Ishikawa (cell line): Measurements from ENCODE around the gene G3BP2.

Experiments used
- CEBPB ChIP-seq: IDR thresholded peaks from 2 replicates; pipeline ENCODE4 v1.6.1; 2012
- CREB1 ChIP-seq: IDR thresholded peaks from 2 replicates; pipeline ENCODE4 v1.6.1; 2012; ENCODE audit warnings: low read depth
- EGR1 ChIP-seq: IDR thresholded peaks from 2 replicates; pipeline ENCODE4 v1.6.1; 2012
- EP300 ChIP-seq: IDR thresholded peaks from 2 replicates; pipeline ENCODE4 v1.6.1; 2012; ENCODE audit warnings: borderline replicate concordance
- FOXM1 ChIP-seq: IDR thresholded peaks from 2 replicates; pipeline ENCODE4 v1.6.1; 2012; ENCODE audit warnings: low read depth, borderline replicate concordance
- MAX ChIP-seq: IDR thresholded peaks from 2 replicates; pipeline ENCODE4 v1.6.1; 2012
- NFIC ChIP-seq: IDR thresholded peaks from 2 replicates; pipeline ENCODE4 v1.6.1; 2012
- RAD21 ChIP-seq: IDR thresholded peaks from 2 replicates; pipeline ENCODE4 v1.6.1; 2012; ENCODE audit warnings: low read depth
- TAF1 ChIP-seq: IDR thresholded peaks from 2 replicates; pipeline ENCODE4 v1.6.1; 2012; ENCODE audit warnings: low read depth, mild to moderate bottlenecking
- TCF12 ChIP-seq: IDR thresholded peaks from 2 replicates; pipeline ENCODE4 v1.6.1; 2012; ENCODE audit warnings: low read depth
- TEAD4 ChIP-seq: IDR thresholded peaks from 2 replicates; pipeline ENCODE4 v1.6.1; 2012
- YY1 ChIP-seq: IDR thresholded peaks from 2 replicates; pipeline ENCODE4 v1.6.1; 2012; ENCODE audit warnings: low read depth
- ZBTB7A ChIP-seq: IDR thresholded peaks from 2 replicates; pipeline ENCODE4 v1.6.1; 2012; ENCODE audit warnings: low read depth
- TF ChIP-seq, protein P1 (sequence below): IDR thresholded peaks from 2 replicates; pipeline ENCODE4 v1.6.1; 2012; ENCODE audit warnings: low read depth, mild to moderate bottlenecking
- TF ChIP-seq, protein P2 (sequence below): IDR thresholded peaks from 2 replicates; pipeline ENCODE4 v1.6.1; 2012

The G3BP2 gene

GRCh38 chr4:75639124-75639695, 34.0 kb downstream of the G3BP2 start:
- TF ChIP-seq MAX (no peak), TAF1 (no peak), TEAD4 (no peak), ZBTB7A (no peak), EP300 (no peak), NFIC (no peak), YY1 (no peak), RAD21 (no peak), CREB1 (no peak), CEBPB (no peak), FOXM1 (no peak)

DNA sequence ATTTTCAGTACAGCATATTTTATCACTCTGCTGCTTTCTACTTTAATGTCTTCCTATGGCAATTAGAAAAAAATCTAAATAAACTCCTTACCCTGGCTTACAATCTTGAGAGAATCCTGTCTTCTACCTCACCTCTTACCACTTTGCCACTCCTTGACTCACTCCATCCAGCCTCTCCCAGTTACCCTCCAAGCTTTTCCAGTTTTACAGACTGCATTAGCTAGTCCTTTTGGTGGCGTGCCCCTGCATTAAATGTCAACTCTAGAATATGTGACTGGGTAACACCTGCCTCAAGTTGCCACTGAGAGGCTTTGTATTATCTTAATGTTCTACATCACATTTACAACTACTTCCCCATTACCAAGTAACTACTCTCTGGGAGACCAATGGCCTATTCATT, 35.4 kb downstream of the G3BP2 start:
- TF ChIP-seq YY1 = no peak

- TF ChIP-seq RAD21 (no peak), EGR1 (no peak), TAF1 (no peak), TEAD4 (no peak), EP300 (no peak), FOXM1 (no peak), ZBTB7A (no peak), NFIC (no peak), YY1 (no peak), CREB1 (no peak), CEBPB (no peak), MAX (no peak), TCF12 (no peak)
- TF ChIP-seq, protein P1, sequence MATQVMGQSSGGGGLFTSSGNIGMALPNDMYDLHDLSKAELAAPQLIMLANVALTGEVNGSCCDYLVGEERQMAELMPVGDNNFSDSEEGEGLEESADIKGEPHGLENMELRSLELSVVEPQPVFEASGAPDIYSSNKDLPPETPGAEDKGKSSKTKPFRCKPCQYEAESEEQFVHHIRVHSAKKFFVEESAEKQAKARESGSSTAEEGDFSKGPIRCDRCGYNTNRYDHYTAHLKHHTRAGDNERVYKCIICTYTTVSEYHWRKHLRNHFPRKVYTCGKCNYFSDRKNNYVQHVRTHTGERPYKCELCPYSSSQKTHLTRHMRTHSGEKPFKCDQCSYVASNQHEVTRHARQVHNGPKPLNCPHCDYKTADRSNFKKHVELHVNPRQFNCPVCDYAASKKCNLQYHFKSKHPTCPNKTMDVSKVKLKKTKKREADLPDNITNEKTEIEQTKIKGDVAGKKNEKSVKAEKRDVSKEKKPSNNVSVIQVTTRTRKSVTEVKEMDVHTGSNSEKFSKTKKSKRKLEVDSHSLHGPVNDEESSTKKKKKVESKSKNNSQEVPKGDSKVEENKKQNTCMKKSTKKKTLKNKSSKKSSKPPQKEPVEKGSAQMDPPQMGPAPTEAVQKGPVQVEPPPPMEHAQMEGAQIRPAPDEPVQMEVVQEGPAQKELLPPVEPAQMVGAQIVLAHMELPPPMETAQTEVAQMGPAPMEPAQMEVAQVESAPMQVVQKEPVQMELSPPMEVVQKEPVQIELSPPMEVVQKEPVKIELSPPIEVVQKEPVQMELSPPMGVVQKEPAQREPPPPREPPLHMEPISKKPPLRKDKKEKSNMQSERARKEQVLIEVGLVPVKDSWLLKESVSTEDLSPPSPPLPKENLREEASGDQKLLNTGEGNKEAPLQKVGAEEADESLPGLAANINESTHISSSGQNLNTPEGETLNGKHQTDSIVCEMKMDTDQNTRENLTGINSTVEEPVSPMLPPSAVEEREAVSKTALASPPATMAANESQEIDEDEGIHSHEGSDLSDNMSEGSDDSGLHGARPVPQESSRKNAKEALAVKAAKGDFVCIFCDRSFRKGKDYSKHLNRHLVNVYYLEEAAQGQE = no peak
- TF ChIP-seq, protein P2, sequence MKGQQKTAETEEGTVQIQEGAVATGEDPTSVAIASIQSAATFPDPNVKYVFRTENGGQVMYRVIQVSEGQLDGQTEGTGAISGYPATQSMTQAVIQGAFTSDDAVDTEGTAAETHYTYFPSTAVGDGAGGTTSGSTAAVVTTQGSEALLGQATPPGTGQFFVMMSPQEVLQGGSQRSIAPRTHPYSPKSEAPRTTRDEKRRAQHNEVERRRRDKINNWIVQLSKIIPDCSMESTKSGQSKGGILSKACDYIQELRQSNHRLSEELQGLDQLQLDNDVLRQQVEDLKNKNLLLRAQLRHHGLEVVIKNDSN = no peak
Observed at GRCh38 chr4:75637176-75637575, 36.0 kb downstream of the G3BP2 start.

GRCh38 chr4:75634951-75635350, 38.3 kb downstream of the G3BP2 start:
- TF ChIP-seq MAX (no peak), TAF1 (no peak), CEBPB (no peak)
- TF ChIP-seq, protein P1 = no peak

DNA sequence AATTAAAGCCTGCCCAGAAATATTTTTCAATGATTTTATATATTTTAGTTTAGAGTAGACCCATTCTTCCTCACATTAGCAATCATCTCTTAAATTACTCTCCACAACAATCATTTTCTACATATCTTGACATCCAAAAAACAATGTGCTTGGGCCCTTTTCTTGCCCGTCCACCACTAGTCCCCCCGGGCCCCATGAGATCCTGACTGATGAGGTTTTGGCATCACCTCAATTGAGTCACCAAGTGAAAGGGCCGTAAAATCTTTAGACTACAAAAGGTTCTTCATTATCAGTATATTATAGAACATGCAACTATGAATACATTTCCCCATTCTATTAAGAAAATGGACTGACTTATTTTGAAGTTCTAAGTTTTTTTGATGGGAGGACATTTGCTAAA, 38.9 kb downstream of the G3BP2 start:
- TF ChIP-seq FOXM1 (no peak), CREB1 (no peak), ZBTB7A (no peak), MAX (no peak), YY1 (no peak), TAF1 (no peak), CEBPB (no peak), NFIC (no peak)
- TF ChIP-seq, protein P1 = no peak
